Measurements from ENCODE around the gene OR2A7. TPM values are rescaled to one million over a fixed set of nuclear protein-coding genes. Genes with fewer than 3 reads are reported as not detected.
"Not testable (repeated sequence)": the region's sequence is repeated elsewhere in the genome, so short reads cannot be mapped to it uniquely, and the experiment has no call there.

Gene OR2A7
- 1 to 10 TPM in 1 of 8 experiments, under 1 TPM in 5, not detected in 2; 0.11 to 2.3 (median 0.38) TPM for total RNA-seq

GRCh38 chr7:144264692-144265091 is at the start of gene OR2A7:
Gene OR2A7, minus strand, starts transcription at chr7:144264792. Its CDS starts 5,164 bp downstream, at chr7:144259628.
- H3K27ac ChIP-seq; H3K4me3 ChIP-seq; in situ Hi-C loops (cut with MboI; ENCODE audit: low pct_unique_long_range_greater_than_20kb in 2 of 9, low sequenced_read_pairs in 9 of 9, unreplicated experiment in 9 of 9); H3K4me1 ChIP-seq (replicated peaks in 1 of 2); ATAC-seq (replicated peaks in 6 of 8): not testable (repeated sequence)
- WGBS, 10 experiments = 57 to 90% methylated on average over 1 to 2 of the region's 7 CpGs; no CpG with 5 or more reads in 8 of the 10 experiments

GRCh38 chr7:144311872-144312469 is 47.4 kb upstream of the OR2A7 start, which contains the start of gene OR2A1:
Gene OR2A1, plus strand, starts transcription at chr7:144312419. Its CDS starts 5,706 bp downstream, at chr7:144318125.
- no CpG with 5 or more reads among the region's 2 CpGs for WGBS, 10 experiments
- ATAC-seq (replicated peaks in 6 of 8); in situ Hi-C loops (cut with MboI; ENCODE audit: low pct_unique_long_range_greater_than_20kb in 2 of 9, low sequenced_read_pairs in 9 of 9, unreplicated experiment in 9 of 9); H3K4me3 ChIP-seq; H3K4me1 ChIP-seq (replicated peaks in 1 of 2); H3K27ac ChIP-seq: not testable (repeated sequence)

GRCh38 chr7:144311218-144311617 is 46.6 kb upstream of the OR2A7 start:
- in situ Hi-C loops (cut with MboI; ENCODE audit: low pct_unique_long_range_greater_than_20kb in 2 of 9, low sequenced_read_pairs in 9 of 9, unreplicated experiment in 9 of 9); ATAC-seq (replicated peaks in 6 of 8); H3K4me3 ChIP-seq; H3K27ac ChIP-seq; H3K4me1 ChIP-seq (replicated peaks in 1 of 2): not testable (repeated sequence)
- WGBS, 10 experiments = no CpG with 5 or more reads among the region's 2 CpGs

GRCh38 chr7:144309702-144310101 is 45.1 kb upstream of the OR2A7 start:
- WGBS, 10 experiments = no CpG with 5 or more reads among the region's 2 CpGs
- ATAC-seq (replicated peaks in 6 of 8); H3K27ac ChIP-seq; H3K4me3 ChIP-seq; H3K4me1 ChIP-seq (replicated peaks in 1 of 2); in situ Hi-C loops (cut with MboI; ENCODE audit: low pct_unique_long_range_greater_than_20kb in 2 of 9, low sequenced_read_pairs in 9 of 9, unreplicated experiment in 9 of 9): not testable (repeated sequence)

GRCh38 chr7:144305156-144305555 is 40.6 kb upstream of the OR2A7 start:
- H3K4me3 ChIP-seq; in situ Hi-C loops (cut with MboI; ENCODE audit: low pct_unique_long_range_greater_than_20kb in 2 of 9, low sequenced_read_pairs in 9 of 9, unreplicated experiment in 9 of 9); H3K4me1 ChIP-seq (replicated peaks in 1 of 2); ATAC-seq (replicated peaks in 6 of 8); H3K27ac ChIP-seq: not testable (repeated sequence)
- whole genome bisulfite sequencing, 10 experiments = no CpG with 5 or more reads among the region's 2 CpGs

GRCh38 chr7:144303607-144304006 is 39.0 kb upstream of the OR2A7 start:
- H3K4me3 ChIP-seq; H3K4me1 ChIP-seq (replicated peaks in 1 of 2); H3K27ac ChIP-seq; in situ Hi-C loops (cut with MboI; ENCODE audit: low pct_unique_long_range_greater_than_20kb in 2 of 9, low sequenced_read_pairs in 9 of 9, unreplicated experiment in 9 of 9); ATAC-seq (replicated peaks in 6 of 8): not testable (repeated sequence)
- no CpG with 5 or more reads among the region's 5 CpGs for WGBS, 10 experiments

GRCh38 chr7:144302578-144303303 is 38.1 kb upstream of the OR2A7 start:
- no CpG with 5 or more reads among the region's 1 CpG for WGBS, 10 experiments
- ATAC-seq (replicated peaks in 6 of 8) = peak in 4 of 8 experiments; percentile 23 to 91 (median 58)
- H3K4me1 ChIP-seq (replicated peaks in 1 of 2); H3K4me3 ChIP-seq; in situ Hi-C loops (cut with MboI; ENCODE audit: low pct_unique_long_range_greater_than_20kb in 2 of 9, low sequenced_read_pairs in 9 of 9, unreplicated experiment in 9 of 9); H3K27ac ChIP-seq: not testable (repeated sequence)

- H3K4me3 ChIP-seq; in situ Hi-C loops (cut with MboI; ENCODE audit: low pct_unique_long_range_greater_than_20kb in 2 of 9, low sequenced_read_pairs in 9 of 9, unreplicated experiment in 9 of 9); H3K27ac ChIP-seq; H3K4me1 ChIP-seq (replicated peaks in 1 of 2): not testable (repeated sequence)
- peak in 3 of 8 experiments; percentile 86 to 90 (median 89) for ATAC-seq (replicated peaks in 6 of 8)
- WGBS, 10 experiments = no CpG with 5 or more reads among the region's 60 CpGs
These were observed 29.4 kb upstream of the OR2A7 start for GRCh38 chr7:144293794-144294499.

- H3K4me3 ChIP-seq; H3K4me1 ChIP-seq (replicated peaks in 1 of 2); in situ Hi-C loops (cut with MboI; ENCODE audit: low pct_unique_long_range_greater_than_20kb in 2 of 9, low sequenced_read_pairs in 9 of 9, unreplicated experiment in 9 of 9); ATAC-seq (replicated peaks in 6 of 8); H3K27ac ChIP-seq: not testable (repeated sequence)
- WGBS, 10 experiments = no CpG with 5 or more reads among the region's 14 CpGs
These were observed 28.0 kb upstream of the OR2A7 start for GRCh38 chr7:144292384-144293161.

GRCh38 chr7:144291607-144292006 is 27.0 kb upstream of the OR2A7 start:
- H3K4me1 ChIP-seq (replicated peaks in 1 of 2); in situ Hi-C loops (cut with MboI; ENCODE audit: low pct_unique_long_range_greater_than_20kb in 2 of 9, low sequenced_read_pairs in 9 of 9, unreplicated experiment in 9 of 9); H3K4me3 ChIP-seq; H3K27ac ChIP-seq: not testable (repeated sequence)
- ATAC-seq (replicated peaks in 6 of 8) = peak in 2 of 8 experiments; percentile 2 to 14
- WGBS, 10 experiments = no CpG with 5 or more reads among the region's 4 CpGs

GRCh38 chr7:144287171-144287784 is 22.7 kb upstream of the OR2A7 start:
- H3K4me3 ChIP-seq; H3K4me1 ChIP-seq (replicated peaks in 1 of 2); in situ Hi-C loops (cut with MboI; ENCODE audit: low pct_unique_long_range_greater_than_20kb in 2 of 9, low sequenced_read_pairs in 9 of 9, unreplicated experiment in 9 of 9); H3K27ac ChIP-seq: not testable (repeated sequence)
- peak in 7 of 8 experiments; percentile 42 to 96 (median 65) for ATAC-seq (replicated peaks in 6 of 8)
- no CpG with 5 or more reads among the region's 3 CpGs for WGBS, 10 experiments

GRCh38 chr7:144283716-144284115 is 19.1 kb upstream of the OR2A7 start:
- ATAC-seq (replicated peaks in 6 of 8); H3K4me1 ChIP-seq (replicated peaks in 1 of 2); H3K4me3 ChIP-seq; H3K27ac ChIP-seq; in situ Hi-C loops (cut with MboI; ENCODE audit: low pct_unique_long_range_greater_than_20kb in 2 of 9, low sequenced_read_pairs in 9 of 9, unreplicated experiment in 9 of 9): not testable (repeated sequence)
- no CpG with 5 or more reads among the region's 6 CpGs for WGBS, 10 experiments
